Measurements from ENCODE around the gene KRTAP1-1. TPM values are rescaled to one million over a fixed set of nuclear protein-coding genes. Genes with fewer than 3 reads are reported as not detected.

Gene KRTAP1-1
- total and polyA plus RNA-seq, 2 donors (not counting 1 experiment from before 2014, with no cell fraction given): not detected

DNA sequence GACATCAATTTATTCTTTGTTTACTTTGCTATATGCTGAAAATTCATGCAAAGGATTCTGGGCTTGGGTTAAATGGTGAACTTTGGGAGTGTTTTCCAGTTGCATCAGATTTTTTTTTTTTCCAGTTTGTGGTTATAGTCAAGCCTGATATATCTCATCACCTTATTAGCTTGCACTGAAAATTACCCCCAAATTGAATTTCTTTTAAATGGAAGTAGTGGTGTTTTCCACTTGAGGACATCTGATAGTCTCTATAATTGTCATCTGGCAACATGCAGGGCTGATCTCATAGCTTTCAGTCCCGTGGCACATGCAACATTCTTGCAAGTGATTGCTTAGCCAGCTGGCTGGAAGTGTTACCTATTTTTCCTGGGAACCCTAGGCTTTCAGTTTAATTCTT, 27.6 kb downstream of the KRTAP1-1 start:
- Histone ChIP-seq H3K27me3 (replicated peaks in 1 of 4; ENCODE audit: control extremely low read depth in 1 of 4, control insufficient read depth in 3 of 4, insufficient read depth in 4 of 4, low read length in 3 of 4) (no peaks in the 10 kb centered on the region), H2AFZ (ENCODE audit: insufficient read depth, low read depth, low read length, poor library complexity, severe bottlenecking) (no peak overlapping the region), H3K4me1 (ENCODE audit: control insufficient read depth in 2 of 2, insufficient read depth in 2 of 2, low read length in 2 of 2) (no peaks in the 10 kb centered on the region), H3K36me3 (replicated peaks in 1 of 2; ENCODE audit: control extremely low read depth in 1 of 2, control insufficient read depth in 1 of 2, extremely low read depth in 1 of 2, insufficient read depth in 2 of 2, low read length in 1 of 2) (no peaks in the 10 kb centered on the region), H3K27ac (ENCODE audit: low read length in 2 of 2) (no peak overlapping the region), H3K4me2 (replicated peaks; ENCODE audit: low read depth, low read length, poor library complexity, severe bottlenecking) (no peak overlapping the region), H3K79me2 (ENCODE audit: control insufficient read depth, insufficient read depth, low read length) (no peaks in the 10 kb centered on the region), H3K9me3 (ENCODE audit: control extremely low read depth in 1 of 3, control insufficient read depth in 2 of 3, insufficient read depth in 1 of 3, low read length in 2 of 3) (no peaks in the 10 kb centered on the region), H4K20me1 (ENCODE audit: control insufficient read depth, insufficient read depth, low read length, poor library complexity, severe bottlenecking) (no peaks in the 10 kb centered on the region), H3K9ac (ENCODE audit: low read length) (no peak overlapping the region), H3K4me3 (ENCODE audit: control extremely low read depth in 1 of 5, extremely low read depth in 1 of 5, insufficient read depth in 1 of 5, low read depth in 2 of 5, low read length in 4 of 5) (no peak overlapping the region)
- peaks cover 14% of the 10 kb centered on the region for H3K27me3 Mint-ChIP-seq
- H3K4me3 Mint-ChIP-seq: no peak overlapping the region
- WGBS (ENCODE audit: insufficient coverage): 83% methylated on average over 1 of the region's 1 CpG
- no peaks in the 10 kb centered on the region for H3K9me3 Mint-ChIP-seq (ENCODE audit: insufficient read depth)
- TF ChIP-seq, protein P1, sequence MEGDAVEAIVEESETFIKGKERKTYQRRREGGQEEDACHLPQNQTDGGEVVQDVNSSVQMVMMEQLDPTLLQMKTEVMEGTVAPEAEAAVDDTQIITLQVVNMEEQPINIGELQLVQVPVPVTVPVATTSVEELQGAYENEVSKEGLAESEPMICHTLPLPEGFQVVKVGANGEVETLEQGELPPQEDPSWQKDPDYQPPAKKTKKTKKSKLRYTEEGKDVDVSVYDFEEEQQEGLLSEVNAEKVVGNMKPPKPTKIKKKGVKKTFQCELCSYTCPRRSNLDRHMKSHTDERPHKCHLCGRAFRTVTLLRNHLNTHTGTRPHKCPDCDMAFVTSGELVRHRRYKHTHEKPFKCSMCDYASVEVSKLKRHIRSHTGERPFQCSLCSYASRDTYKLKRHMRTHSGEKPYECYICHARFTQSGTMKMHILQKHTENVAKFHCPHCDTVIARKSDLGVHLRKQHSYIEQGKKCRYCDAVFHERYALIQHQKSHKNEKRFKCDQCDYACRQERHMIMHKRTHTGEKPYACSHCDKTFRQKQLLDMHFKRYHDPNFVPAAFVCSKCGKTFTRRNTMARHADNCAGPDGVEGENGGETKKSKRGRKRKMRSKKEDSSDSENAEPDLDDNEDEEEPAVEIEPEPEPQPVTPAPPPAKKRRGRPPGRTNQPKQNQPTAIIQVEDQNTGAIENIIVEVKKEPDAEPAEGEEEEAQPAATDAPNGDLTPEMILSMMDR (IDR thresholded peaks at IDR 0.05): no peak
- TF ChIP-seq EZH2 (IDR thresholded peaks at IDR 0.05; ENCODE audit: borderline replicate concordance, insufficient read depth, low read depth, low read length, poor library complexity, severe bottlenecking): no peak
- intact Hi-C loops (cut with micrococcal nuclease): no loop called here
- POLR2A ChIA-PET: no interaction called here
- CTCF ChIA-PET: no interaction called here
- DNase-seq (no peak), ATAC-seq (ENCODE audit: low read depth) (no peak)
- H3K4me1 Mint-ChIP-seq: no peaks in the 10 kb centered on the region
- H3K27ac Mint-ChIP-seq: no peak overlapping the region

DNA sequence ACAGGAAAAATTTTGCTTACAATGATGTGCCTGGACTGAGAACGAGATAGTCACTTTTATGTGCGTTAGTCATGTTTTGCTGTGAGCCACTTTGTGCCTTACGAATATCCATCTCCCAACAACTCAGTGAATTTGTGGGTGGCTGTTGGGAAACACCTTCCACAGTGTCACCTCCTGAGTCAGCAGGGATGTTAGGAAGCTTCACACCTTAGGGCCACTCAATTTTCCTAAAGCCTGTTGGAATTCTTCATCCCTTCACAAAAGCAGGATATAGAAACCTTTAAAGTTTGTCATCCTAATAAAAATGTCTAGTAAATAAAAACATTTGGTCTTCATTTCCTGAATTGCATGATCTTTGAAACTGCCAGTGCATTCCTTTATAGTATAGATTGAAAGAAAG, 28.1 kb downstream of the KRTAP1-1 start:
- Histone ChIP-seq H3K27ac (ENCODE audit: low read length in 2 of 2) (no peak overlapping the region), H4K20me1 (ENCODE audit: control insufficient read depth, insufficient read depth, low read length, poor library complexity, severe bottlenecking) (no peaks in the 10 kb centered on the region), H3K4me2 (replicated peaks; ENCODE audit: low read depth, low read length, poor library complexity, severe bottlenecking) (no peak overlapping the region), H3K79me2 (ENCODE audit: control insufficient read depth, insufficient read depth, low read length) (no peaks in the 10 kb centered on the region), H3K36me3 (replicated peaks in 1 of 2; ENCODE audit: control extremely low read depth in 1 of 2, control insufficient read depth in 1 of 2, extremely low read depth in 1 of 2, insufficient read depth in 2 of 2, low read length in 1 of 2) (no peaks in the 10 kb centered on the region), H3K9me3 (ENCODE audit: control extremely low read depth in 1 of 3, control insufficient read depth in 2 of 3, insufficient read depth in 1 of 3, low read length in 2 of 3) (no peaks in the 10 kb centered on the region), H3K27me3 (replicated peaks in 1 of 4; ENCODE audit: control extremely low read depth in 1 of 4, control insufficient read depth in 3 of 4, insufficient read depth in 4 of 4, low read length in 3 of 4) (no peaks in the 10 kb centered on the region), H3K4me3 (ENCODE audit: control extremely low read depth in 1 of 5, extremely low read depth in 1 of 5, insufficient read depth in 1 of 5, low read depth in 2 of 5, low read length in 4 of 5) (no peak overlapping the region), H3K4me1 (ENCODE audit: control insufficient read depth in 2 of 2, insufficient read depth in 2 of 2, low read length in 2 of 2) (no peaks in the 10 kb centered on the region), H2AFZ (ENCODE audit: insufficient read depth, low read depth, low read length, poor library complexity, severe bottlenecking) (no peak overlapping the region), H3K9ac (ENCODE audit: low read length) (no peak overlapping the region)
- Mint-ChIP-seq H3K4me1 (no peaks in the 10 kb centered on the region), H3K4me3 (no peak overlapping the region), H3K9me3 (ENCODE audit: insufficient read depth) (no peaks in the 10 kb centered on the region), H3K27ac (no peak overlapping the region), H3K27me3 (peaks cover 14% of the 10 kb centered on the region)
- ATAC-seq (ENCODE audit: low read depth): no peak
- ChIA-PET POLR2A (no interaction called here), CTCF (no interaction called here)
- intact Hi-C loops (cut with micrococcal nuclease): no loop called here
- no peak for TF ChIP-seq EZH2 (IDR thresholded peaks at IDR 0.05; ENCODE audit: borderline replicate concordance, insufficient read depth, low read depth, low read length, poor library complexity, severe bottlenecking)
- TF ChIP-seq, protein P1 (IDR thresholded peaks at IDR 0.05): no peak
- no CpG with 5 or more reads among the region's 3 CpGs for WGBS (ENCODE audit: insufficient coverage)
- no peak for DNase-seq

Data from B cell (primary cell).